HG03565 (cell line): Measurements from ENCODE around the gene APOL1.
"Not testable (repeated sequence)": the region's sequence is repeated elsewhere in the genome, so short reads cannot be mapped to it uniquely, and the experiment has no call there.

Experiments
- ATAC-seq: cut with Tn5 transposase; IDR thresholded peaks from one replicate; pipeline ENCODE4 v1.9.1; 2021; ENCODE audit warnings: mild to moderate bottlenecking, moderate library complexity; ENCODE audit not compliant: unreplicated experiment

APOL1 gene

GRCh38 chr22:36244522-36245391 lies 8.2 kb upstream of the APOL1 start:
- ATAC-seq, result no peak

DNA sequence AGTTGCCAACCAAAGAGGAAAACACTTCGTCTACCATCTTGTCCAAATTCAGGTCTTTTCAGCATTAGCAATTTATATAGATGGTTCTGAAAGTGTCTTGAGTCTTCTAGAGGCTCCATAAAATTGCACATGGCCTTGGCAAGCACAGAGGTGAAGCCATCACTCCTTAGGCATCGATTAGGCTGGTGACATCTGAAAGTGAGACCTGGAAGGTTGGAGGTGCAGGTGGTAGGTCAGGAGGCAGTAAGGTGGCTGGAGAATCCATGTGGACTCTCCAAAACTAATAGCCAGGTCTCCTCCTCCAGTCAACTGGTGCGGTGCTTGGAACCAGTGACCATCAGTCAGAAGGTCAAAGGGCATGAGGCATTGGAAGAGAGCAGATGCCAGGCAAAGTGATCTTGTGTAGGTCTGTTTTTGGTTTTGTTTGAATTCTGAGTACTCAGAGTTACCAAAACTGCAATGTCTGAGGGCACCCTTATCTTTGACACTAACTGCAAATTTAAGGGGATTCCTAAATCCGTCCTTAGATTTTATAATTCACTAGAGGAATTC lies 7.1 kb upstream of the APOL1 start:
- ATAC-seq, result no peak

DNA sequence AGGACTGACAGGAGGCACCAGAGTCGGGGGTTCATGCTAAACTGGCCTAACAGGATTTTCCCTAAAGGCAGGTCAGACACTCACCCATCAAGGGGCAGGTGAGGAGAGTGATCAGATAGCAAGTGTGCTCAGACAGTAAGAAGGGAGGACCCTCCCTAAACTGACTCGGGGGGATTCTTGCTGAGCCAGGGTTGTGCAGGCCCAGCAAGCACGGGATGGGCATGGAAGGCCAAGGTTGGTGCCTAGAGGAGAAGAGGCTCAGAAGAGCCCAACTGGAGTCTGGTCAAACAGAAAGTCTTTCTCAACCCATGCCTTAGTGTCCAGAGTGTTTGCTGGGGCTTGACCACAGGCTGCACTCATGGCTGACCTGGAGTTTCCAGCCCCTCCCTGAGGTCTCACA lies 6.2 kb upstream of the APOL1 start:
- ATAC-seq, result no peak

GRCh38 chr22:36247955-36248354 lies 5.0 kb upstream of the APOL1 start:
- ATAC-seq, result no peak

DNA sequence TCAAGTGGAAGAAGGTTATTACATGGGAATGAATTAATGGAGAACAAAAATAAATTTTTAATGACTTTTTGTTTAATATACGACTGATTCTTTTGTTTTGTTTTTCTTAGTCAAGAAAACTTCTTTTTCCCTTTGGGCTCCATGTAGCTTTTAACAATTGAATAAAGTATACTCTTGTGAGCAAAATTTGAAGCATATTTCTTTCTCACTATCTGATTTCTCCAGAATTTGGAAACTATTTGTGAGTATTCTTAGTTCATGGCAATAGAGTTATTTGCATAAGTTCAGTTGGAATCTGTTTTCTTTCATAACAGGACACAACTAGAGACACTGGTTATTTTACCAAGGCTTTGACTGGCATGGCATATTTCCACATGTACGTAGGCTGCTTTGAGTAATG lies 3.8 kb upstream of the APOL1 start:
- no peak for ATAC-seq

- ATAC-seq, result not testable (repeated sequence)
Observed at GRCh38 chr22:36250292-36250960, 2.5 kb upstream of the APOL1 start.

DNA sequence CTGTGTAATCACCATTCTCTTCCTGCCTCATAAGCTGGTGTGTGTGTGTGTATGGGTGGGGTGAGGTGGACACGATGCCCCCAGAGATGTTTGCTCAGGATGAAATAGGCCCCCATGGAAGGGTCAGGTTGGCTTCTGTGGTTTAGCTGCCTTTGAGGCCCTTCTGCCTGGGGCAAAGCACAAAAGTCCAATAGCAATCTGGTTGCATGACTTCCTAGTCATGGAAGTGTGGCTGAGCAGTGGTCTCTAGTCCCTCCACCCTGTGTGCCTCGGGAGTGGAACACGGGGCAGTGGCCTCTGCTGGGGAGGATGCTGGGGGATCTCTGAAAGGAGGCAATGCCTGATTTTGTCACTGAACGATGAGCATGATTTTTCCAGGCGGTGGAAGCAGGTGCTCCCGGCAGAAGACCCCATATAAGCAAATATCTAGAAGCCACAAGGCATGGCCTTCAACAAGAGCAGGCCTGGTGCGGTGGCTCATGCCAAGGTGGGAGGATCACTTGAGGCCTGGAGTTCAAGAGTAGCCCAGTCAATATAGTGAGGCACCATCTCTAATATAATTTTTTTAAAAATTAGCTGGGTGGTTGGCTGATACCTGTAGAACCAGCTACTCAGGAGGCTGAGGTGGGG lies 839 bp upstream of the APOL1 start:
- not testable (repeated sequence) for ATAC-seq

DNA sequence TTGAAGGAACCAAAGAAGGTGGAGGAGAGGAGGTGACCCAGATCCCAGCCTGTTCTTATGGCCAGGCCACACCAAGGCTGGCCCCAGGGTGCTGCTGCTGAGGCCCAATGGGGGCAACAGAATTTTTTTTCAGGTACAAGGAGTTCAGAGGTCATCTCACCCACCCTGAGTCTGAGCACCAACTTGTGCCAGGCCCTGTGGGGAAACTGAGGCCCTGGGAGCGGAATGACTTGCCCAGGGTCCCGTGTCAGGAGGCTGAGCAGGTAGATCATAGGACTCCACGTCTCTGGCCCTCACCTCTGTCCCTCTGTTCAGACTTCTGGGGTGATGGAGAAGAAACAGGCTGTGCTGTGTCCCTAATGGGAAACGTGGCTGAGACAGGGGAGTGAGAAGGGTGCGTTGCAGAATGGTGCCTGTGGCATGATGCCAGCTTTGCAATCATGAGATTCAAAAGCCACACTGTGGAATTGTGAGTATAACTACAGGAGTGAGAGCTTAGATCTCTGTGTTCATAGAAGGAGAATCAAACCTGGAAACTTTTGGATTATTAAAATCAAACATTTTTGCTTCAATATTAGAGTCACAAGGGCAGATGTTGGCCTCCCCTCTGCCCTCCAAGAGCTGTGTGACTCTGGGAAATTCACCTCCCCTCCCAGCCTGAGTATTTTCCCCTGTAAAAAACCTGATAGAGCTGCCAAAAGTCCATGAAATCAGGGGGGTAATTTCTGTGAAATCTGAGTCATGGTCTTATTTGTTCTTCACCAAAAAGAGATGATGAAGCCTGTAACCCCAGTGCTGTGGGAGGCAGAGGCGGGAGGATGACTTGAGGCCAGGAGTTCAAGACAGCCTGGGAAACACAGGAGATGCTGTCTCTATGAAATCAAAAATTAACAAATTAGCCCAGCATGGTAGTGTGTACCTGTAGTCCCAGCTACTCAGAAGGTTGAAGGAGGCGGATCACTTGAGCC lies 874 bp downstream of the APOL1 start:
- no peak for ATAC-seq

DNA sequence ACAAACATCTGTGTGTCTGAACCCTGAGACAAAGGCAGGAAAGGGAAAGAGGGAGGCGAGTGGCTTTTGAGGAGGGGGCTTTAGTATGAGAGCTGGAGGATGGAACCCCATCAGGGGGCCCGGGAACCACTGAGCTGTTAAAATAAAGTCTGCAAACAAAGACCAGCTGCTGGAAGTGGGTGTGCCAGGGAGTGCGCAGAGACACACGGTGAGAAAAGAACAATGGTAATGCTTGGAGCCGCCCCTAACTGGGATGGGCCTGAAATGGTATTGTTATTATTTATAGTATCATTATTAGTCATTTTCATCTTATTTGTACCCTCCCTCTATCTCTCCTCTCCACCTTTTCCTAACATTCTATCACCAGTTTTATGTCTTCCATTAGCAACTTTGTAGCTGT lies 2.6 kb downstream of the APOL1 start:
- ATAC-seq, result not testable (repeated sequence)

GRCh38 chr22:36256478-36256877 lies 3.5 kb downstream of the APOL1 start:
- ATAC-seq, result no peak

- no peak for ATAC-seq
Observed at GRCh38 chr22:36257308-36257707, 4.4 kb downstream of the APOL1 start.

DNA sequence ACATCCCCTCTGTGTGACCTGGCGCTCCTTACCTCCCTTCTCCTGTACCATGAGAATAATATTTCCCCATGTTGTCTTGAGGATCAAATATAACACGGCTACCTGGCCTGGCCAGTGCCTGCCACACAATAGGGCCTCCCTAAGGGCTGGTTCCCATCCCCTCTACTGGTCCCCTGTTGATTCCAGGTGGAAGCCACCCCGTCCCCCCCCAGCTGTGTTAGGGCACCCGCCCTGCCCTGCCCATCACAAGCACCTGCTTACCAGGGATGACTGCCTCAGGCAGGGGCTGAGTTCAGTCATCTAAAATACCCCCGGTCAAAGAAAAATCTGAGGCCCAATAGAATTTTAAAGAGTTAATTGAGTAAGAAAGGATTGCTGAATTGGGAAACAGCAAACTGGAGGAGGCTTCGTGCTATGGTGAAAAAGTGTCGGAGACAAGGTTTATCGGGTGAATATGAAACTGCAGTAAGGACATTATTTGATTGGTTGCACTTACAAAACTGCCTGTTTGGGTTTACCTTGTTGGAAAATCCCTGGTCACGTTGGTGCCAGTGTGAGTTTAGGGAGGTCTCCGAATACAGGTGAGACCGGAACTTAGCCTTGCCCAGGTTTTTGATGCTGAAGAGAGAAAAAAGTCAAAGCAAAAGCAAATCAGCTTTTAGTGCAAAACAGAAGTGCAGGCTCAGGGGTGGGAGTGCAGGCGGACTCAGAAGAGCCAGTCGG lies 5.2 kb downstream of the APOL1 start:
- ATAC-seq, result no peak

GRCh38 chr22:36258701-36259614 lies 6.0 kb downstream of the APOL1 start:
- no peak for ATAC-seq

DNA sequence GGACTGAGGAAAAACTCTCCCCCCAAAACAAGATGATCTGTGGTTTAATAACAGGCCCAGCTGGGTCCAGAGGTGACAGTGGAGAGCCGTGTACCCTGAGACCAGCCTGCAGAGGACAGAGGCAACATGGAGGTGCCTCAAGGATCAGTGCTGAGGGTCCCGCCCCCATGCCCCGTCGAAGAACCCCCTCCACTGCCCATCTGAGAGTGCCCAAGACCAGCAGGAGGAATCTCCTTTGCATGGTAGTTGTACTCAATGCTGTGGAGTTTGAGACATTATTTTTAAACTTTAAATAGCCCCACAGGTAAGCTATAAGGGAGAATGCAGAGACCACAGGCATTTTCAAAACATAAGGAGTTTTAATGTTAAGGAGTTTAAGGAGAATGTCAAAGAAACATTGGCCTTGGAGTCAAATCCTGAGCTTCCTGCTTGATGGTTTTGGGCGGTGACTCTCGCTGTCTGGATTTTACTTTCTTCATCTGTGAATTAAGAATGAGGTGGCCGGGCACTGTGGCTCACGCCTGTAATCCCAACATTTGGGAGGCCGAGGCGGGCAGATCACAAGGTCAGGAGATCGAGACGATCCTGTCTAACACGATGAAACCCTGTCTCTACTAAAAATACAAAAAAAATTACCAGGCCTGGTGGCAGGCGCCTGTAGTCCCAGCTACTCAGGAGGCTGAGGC lies 6.8 kb downstream of the APOL1 start:
- ATAC-seq, result no peak

DNA sequence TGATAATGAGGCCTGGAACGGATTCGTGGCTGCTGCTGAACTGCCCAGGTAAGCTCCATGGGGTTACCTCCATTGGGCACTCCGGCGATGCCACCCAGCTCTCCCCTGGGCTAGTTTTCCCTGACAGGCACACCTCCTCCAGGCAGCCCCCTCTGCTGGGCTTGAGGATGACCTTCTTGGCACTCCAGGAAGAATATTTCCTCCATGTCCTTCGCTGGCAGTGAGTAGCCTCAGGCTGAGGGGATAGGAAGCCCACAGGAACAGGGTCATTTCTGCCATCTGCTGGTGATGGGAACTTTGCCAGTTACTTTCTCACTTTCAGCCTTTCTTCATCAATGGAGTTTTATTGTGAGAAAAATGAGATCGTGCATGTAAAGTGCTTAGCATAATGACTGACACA lies 8.7 kb downstream of the APOL1 start:
- ATAC-seq, result not testable (repeated sequence)

GRCh38 chr22:36262307-36262706 lies 9.4 kb downstream of the APOL1 start:
- ATAC-seq, result not testable (repeated sequence)

- ATAC-seq, result not testable (repeated sequence)
Observed at GRCh38 chr22:36263216-36263673, 10.3 kb downstream of the APOL1 start.
